ENCODE results near the gene SOCS3. TPM values are rescaled to one million over a fixed set of nuclear protein-coding genes. Genes with fewer than 3 reads are reported as not detected.
A peak's percentile ranks its signal among the peaks of the same experiment; 100 is the strongest.
"Not testable (repeated sequence)": the region's sequence is repeated elsewhere in the genome, so short reads cannot be mapped to it uniquely, and the experiment has no call there.

The SOCS3 gene
- total RNA-seq, 2 experiments from 2014 or later = 150 to 162 TPM

GRCh38 chr17:78341559-78342448, 18.1 kb downstream of the SOCS3 start:
- ChIA-PET CTCF (interaction anchor here (0.6 to 1.4 kb wide), 5 partner anchors 16 to 80 kb away, joined by 3 to 9 read pairs (median 4); no protein-coding TSS in a partner anchor), POLR2A (interaction anchor here (0.7 to 1.0 kb wide), 2 partner anchors 7 to 14 kb away, joined by 3 read pairs; no protein-coding TSS in a partner anchor)
- H3K4me3 Mint-ChIP-seq = no peak overlapping the region
- H3K27me3 Mint-ChIP-seq = no peaks in the 10 kb centered on the region
- DNase-seq (no peak), ATAC-seq (no peak)
- peaks cover 67% of the 10 kb centered on the region for H3K4me1 Mint-ChIP-seq
- no peak overlapping the region for H3K27ac Mint-ChIP-seq
- H3K9me3 Mint-ChIP-seq (ENCODE audit: low read depth) = no peaks in the 10 kb centered on the region
- intact Hi-C loops (cut with DNase I, micrococcal nuclease) = no loop called here
- no peaks in the 10 kb centered on the region for H3K36me3 Mint-ChIP-seq (ENCODE audit: low read depth)

GRCh38 chr17:78340183-78340955, 19.5 kb downstream of the SOCS3 start:
- DNase-seq (no peak), ATAC-seq (no peak)
- peak overlapping the region; percentile 48 for H3K27ac Mint-ChIP-seq
- H3K27me3 Mint-ChIP-seq = no peaks in the 10 kb centered on the region
- POLR2A ChIA-PET = no interaction called here
- peak overlapping the region; percentile 44 for H3K4me3 Mint-ChIP-seq
- H3K4me1 Mint-ChIP-seq = peaks cover 52% of the 10 kb centered on the region
- intact Hi-C loops (cut with DNase I, micrococcal nuclease) = no loop called here
- no peaks in the 10 kb centered on the region for H3K36me3 Mint-ChIP-seq (ENCODE audit: low read depth)
- H3K9me3 Mint-ChIP-seq (ENCODE audit: low read depth) = no peaks in the 10 kb centered on the region
- CTCF ChIA-PET = interaction anchor here (0.6 to 1.6 kb wide), 9 partner anchors 9 to 82 kb away, joined by 3 to 5 read pairs (median 3); no protein-coding TSS in a partner anchor

DNA sequence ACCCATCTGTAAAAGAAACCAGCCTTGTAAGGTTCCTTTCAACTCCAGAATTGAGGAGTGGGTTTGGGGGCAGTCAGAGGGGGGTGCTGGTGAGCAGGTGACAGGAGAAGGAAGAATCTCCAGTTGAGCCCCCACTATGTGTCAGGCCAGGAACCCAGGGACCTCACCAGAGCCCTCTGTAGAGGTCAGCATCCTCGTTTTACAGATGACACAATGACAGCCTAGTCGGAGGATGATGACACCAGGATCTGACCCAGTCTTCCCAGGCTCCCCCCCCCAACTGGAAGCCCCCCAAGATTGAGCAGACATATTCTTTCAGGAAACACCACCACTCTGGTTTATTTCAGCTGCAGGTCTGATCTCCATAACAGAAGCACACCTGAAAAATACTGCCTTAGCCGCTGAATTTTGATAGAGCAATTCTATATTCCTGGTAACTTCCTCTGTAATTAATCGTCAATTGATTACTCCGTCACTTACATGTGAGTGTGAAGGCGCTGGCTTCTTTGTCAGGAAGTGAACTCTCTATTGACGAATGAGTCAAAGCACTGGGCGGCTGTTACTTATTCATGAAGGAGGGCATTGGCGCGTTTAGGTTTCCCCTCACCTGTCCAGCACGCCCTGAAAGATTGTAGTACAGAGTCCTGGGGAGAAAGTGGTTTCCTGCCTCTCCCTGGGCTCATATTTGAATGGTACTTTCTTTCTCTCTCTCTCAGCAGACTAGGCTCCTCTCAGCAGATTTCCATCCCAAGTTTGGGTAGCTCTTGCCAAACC, 21.2 kb downstream of the SOCS3 start:
- ChIA-PET CTCF (interaction anchor here (0.8 to 1.6 kb wide), 2 partner anchors 23 to 29 kb away, joined by 3 to 4 read pairs; no protein-coding TSS in a partner anchor), POLR2A (no interaction called here)
- no peaks in the 10 kb centered on the region for H3K36me3 Mint-ChIP-seq (ENCODE audit: low read depth)
- ATAC-seq (peak; percentile 16), DNase-seq (peak; percentile 48)
- intact Hi-C loops (cut with DNase I, micrococcal nuclease) = no loop called here
- H3K4me1 Mint-ChIP-seq = peaks cover 52% of the 10 kb centered on the region
- no peak overlapping the region for H3K4me3 Mint-ChIP-seq
- no peaks in the 10 kb centered on the region for H3K9me3 Mint-ChIP-seq (ENCODE audit: low read depth)
- peak overlapping the region; percentile 1 for H3K27ac Mint-ChIP-seq
- no peaks in the 10 kb centered on the region for H3K27me3 Mint-ChIP-seq

GRCh38 chr17:78337244-78338109, 22.4 kb downstream of the SOCS3 start:
- Mint-ChIP-seq H3K36me3 (ENCODE audit: low read depth) (no peaks in the 10 kb centered on the region), H3K27me3 (no peaks in the 10 kb centered on the region), H3K27ac (no peak overlapping the region), H3K9me3 (ENCODE audit: low read depth) (no peaks in the 10 kb centered on the region), H3K4me1 (peaks cover 50% of the 10 kb centered on the region), H3K4me3 (no peak overlapping the region)
- DNase-seq = no peak
- ATAC-seq = no peak
- CTCF ChIA-PET = interaction anchor here (0.6 to 1.0 kb wide), 2 partner anchors 85 to 87 kb away, joined by 3 read pairs; no protein-coding TSS in a partner anchor
- POLR2A ChIA-PET = no interaction called here
- intact Hi-C loops (cut with DNase I, micrococcal nuclease) = no loop called here

GRCh38 chr17:78335209-78335608, 24.7 kb downstream of the SOCS3 start:
- Mint-ChIP-seq H3K4me3 (no peak overlapping the region), H3K9me3 (ENCODE audit: low read depth) (no peaks in the 10 kb centered on the region), H3K27me3 (no peaks in the 10 kb centered on the region), H3K36me3 (ENCODE audit: low read depth) (no peaks in the 10 kb centered on the region), H3K27ac (no peak overlapping the region), H3K4me1 (peaks cover 44% of the 10 kb centered on the region)
- ChIA-PET POLR2A (no interaction called here), CTCF (interaction anchor here (0.5 to 1.4 kb wide), 6 partner anchors 20 to 1010 kb away, joined by 3 to 5 read pairs (median 4); no protein-coding TSS in a partner anchor)
- intact Hi-C loops (cut with DNase I, micrococcal nuclease) = no loop called here
- DNase-seq (no peak), ATAC-seq (no peak)

DNA sequence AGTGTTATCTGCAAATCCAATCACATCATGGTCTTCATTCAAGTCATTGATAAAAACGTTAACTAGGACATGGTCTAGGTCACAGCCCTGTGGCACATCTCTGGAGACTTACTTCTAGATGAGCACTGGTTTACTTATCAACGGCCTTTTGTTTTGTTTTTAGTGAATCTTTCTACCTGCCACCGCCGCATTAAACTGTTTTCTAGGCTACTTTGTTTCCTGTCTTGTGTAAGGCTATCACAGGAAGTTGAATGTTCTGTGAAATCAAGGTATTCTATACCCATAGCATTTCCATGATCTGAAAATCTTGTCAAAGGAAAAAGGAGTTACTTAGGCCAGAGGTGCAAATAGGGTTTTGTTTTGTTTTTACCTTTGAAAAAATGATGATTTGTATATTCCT, 26.9 kb downstream of the SOCS3 start:
- H3K27me3 Mint-ChIP-seq = no peaks in the 10 kb centered on the region
- ChIA-PET POLR2A (no interaction called here), CTCF (interaction anchor here (0.7 kb wide), 1 partner anchor 28 kb away, joined by 3 read pairs; no protein-coding TSS in a partner anchor)
- H3K27ac Mint-ChIP-seq = peak overlapping the region; percentile 87
- H3K4me1 Mint-ChIP-seq = peaks cover 41% of the 10 kb centered on the region
- intact Hi-C loops (cut with DNase I, micrococcal nuclease) = no loop called here
- H3K36me3 Mint-ChIP-seq (ENCODE audit: low read depth) = no peaks in the 10 kb centered on the region
- no peak overlapping the region for H3K4me3 Mint-ChIP-seq
- H3K9me3 Mint-ChIP-seq (ENCODE audit: low read depth) = no peaks in the 10 kb centered on the region
- DNase-seq (no peak), ATAC-seq (peak; percentile 49)

DNA sequence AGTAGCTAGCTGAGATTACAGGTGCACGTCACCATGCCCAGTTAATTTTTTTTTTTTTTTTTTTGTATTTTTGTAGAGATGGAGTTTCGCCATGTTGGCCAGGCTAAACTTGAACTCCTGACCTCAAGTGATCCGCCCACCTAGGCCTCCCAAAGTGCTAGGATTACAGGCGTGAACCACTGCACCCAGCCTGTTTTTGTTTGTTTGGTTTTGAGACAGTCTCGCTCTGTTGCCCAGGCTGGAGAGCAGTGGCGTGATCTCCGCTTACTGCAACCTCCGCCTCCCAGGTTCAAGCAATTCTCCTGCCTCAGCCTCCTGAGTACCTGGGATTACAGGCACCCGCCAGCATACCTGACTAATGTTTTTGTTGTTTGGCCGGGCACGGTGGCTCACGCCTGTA, 28.5 kb downstream of the SOCS3 start:
- DNase-seq; H3K4me3 Mint-ChIP-seq; intact Hi-C loops (cut with DNase I, micrococcal nuclease); H3K9me3 Mint-ChIP-seq (ENCODE audit: low read depth); H3K36me3 Mint-ChIP-seq (ENCODE audit: low read depth); ATAC-seq; POLR2A ChIA-PET; H3K27ac Mint-ChIP-seq; H3K27me3 Mint-ChIP-seq: not testable (repeated sequence)
- CTCF ChIA-PET = interaction anchor here (0.6 kb wide), 2 partner anchors 19 to 67 kb away, joined by 3 read pairs; no protein-coding TSS in a partner anchor
- peaks cover 37% of the 10 kb centered on the region for H3K4me1 Mint-ChIP-seq

- H3K36me3 Mint-ChIP-seq (ENCODE audit: low read depth) = no peaks in the 10 kb centered on the region
- H3K4me3 Mint-ChIP-seq = no peak overlapping the region
- DNase-seq = no peak
- POLR2A ChIA-PET = no interaction called here
- no peak overlapping the region for H3K27ac Mint-ChIP-seq
- H3K9me3 Mint-ChIP-seq (ENCODE audit: low read depth) = no peaks in the 10 kb centered on the region
- ATAC-seq = no peak
- CTCF ChIA-PET = interaction anchor here (0.6 to 0.7 kb wide), 2 partner anchors 10 to 67 kb away, joined by 3 read pairs; no protein-coding TSS in a partner anchor
- intact Hi-C loops (cut with DNase I, micrococcal nuclease) = no loop called here
- no peaks in the 10 kb centered on the region for H3K27me3 Mint-ChIP-seq
- peaks cover 37% of the 10 kb centered on the region for H3K4me1 Mint-ChIP-seq
Observed at GRCh38 chr17:78330570-78331224, 29.2 kb downstream of the SOCS3 start.

DNA sequence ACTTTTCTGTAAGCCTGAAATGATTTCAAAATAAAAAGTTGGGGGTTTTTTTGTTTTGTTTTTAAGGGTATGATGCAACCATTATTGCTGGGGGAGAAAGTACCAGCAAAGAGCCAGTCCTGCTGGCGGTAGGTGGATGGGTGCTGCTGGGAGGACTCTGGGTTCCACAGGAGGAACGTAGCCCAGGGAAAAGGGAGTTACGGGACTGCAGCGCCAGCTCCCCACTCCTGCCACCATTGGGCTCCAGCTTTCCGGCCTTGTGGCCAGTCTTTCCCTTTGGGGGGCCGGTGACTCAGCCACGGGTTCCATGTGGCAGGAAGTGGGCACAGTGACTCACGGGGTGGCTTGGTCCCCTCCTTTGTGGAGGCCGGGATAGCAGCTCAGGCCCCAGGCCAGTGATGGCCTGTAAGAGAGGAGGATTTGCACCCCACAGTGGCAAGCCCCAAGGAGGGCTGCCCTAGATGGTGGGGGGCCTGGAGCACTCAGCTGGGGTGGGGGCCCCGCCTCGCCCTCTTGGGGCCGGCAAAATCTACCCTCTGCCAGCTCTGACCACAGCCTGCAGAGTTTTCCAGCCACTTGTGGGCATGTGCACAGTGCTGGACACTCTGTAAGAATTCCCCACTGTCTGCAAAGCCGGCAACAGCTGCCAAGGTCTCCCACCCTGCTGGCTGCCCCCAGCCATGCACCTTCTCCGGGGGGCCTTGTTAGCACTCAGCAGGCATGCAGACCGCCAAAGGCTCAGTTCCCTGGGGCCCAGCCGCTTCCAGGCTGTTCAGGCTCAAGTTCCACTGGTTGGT, 30.4 kb downstream of the SOCS3 start:
- DNase-seq (peak; percentile 46), ATAC-seq (peak; percentile 36)
- no peak overlapping the region for H3K4me3 Mint-ChIP-seq
- H3K36me3 Mint-ChIP-seq (ENCODE audit: low read depth) = no peaks in the 10 kb centered on the region
- peaks cover 35% of the 10 kb centered on the region for H3K4me1 Mint-ChIP-seq
- peak overlapping the region; percentile 19 for H3K27ac Mint-ChIP-seq
- intact Hi-C loops (cut with DNase I, micrococcal nuclease) = no loop called here
- POLR2A ChIA-PET = no interaction called here
- no peaks in the 10 kb centered on the region for H3K27me3 Mint-ChIP-seq
- no peaks in the 10 kb centered on the region for H3K9me3 Mint-ChIP-seq (ENCODE audit: low read depth)
- CTCF ChIA-PET = interaction anchor here (0.6 to 1.2 kb wide), 4 partner anchors 12 to 160 kb away, joined by 3 to 6 read pairs (median 4); no protein-coding TSS in a partner anchor
